HCT116 (cell line): ENCODE measurements around the gene QRICH1. TPM values are rescaled to one million over a fixed set of nuclear protein-coding genes. Genes with fewer than 3 reads are reported as not detected.

ENCODE experiments used
- ATAC-seq: fragments of 200-7000 bp; cut with Tn5 transposase; 2 replicates; pipeline ENCODE4 v1.9.1; 2020; ENCODE audit warnings: mild to moderate bottlenecking, moderate library complexity
- BruUV-seq: library from RNA; stranded (reverse); fragments of 400-500 nt; replicated peaks from 2 replicates; lab custom pipeline; 2021; lab: Mats Ljungman, UMichigan
- CTCF ChIA-PET: fragments of 300-600 bp; sonication (Branson Sonifier 250); formaldehyde crosslinking; loops from one replicate; lab custom pipeline; 2021; ENCODE audit warnings: antibody characterized with exemption; lab: Charles Lee
- POLR2A ChIA-PET: fragments of 300-600, 350-600 bp; sonication (Branson Sonifier 250); formaldehyde crosslinking; loops from one replicate; lab custom pipeline; 2021; ENCODE audit warnings: antibody characterized with exemption; lab: Charles Lee
- RAD21 ChIA-PET, 2 experiments: fragments of 300-600 bp; sonication (Branson Sonifier 250); formaldehyde crosslinking; loops; one replicate each; lab custom pipeline; 2023; ENCODE audit warnings: low total read pairs in 2 of 2; ENCODE audit not compliant: uncharacterized antibody in 2 of 2, unreplicated experiment in 2 of 2, low non-redundant PET in 1 of 2; lab: Charles Lee
- DNase-seq: peaks from one replicate; pipeline ENCODE4 v3.0.0-alpha.2; 2010; ENCODE audit warnings: low read depth, low spot score
- H2AFZ ChIP-seq: fragments of 200-600 bp; shearing (Covaris generic), sonication (generic); 2 replicates; pipeline ENCODE4 v1.6.1; 2017; ENCODE audit warnings: low read depth, mixed run types, mixed read lengths, antibody characterized with exemption, low read length; ENCODE audit not compliant: poor library complexity, severe bottlenecking
- H3K27ac ChIP-seq: 2 replicates; pipeline ENCODE4 v1.5.1; 2012; ENCODE audit warnings: low read depth, low read length
- H3K27me3 ChIP-seq: fragments of 200-600 bp; sonication (generic); 2 replicates; pipeline ENCODE4 v1.6.1; 2016; ENCODE audit warnings: mixed run types, low read length, mixed read lengths; ENCODE audit not compliant: insufficient read depth
- H3K36me3 ChIP-seq, 2 experiments: fragments of 200-500 bp in 1 of 2; fragments of 200-600 bp in 1 of 2; sonication (Bioruptor generic) in 1 of 2; sonication (generic) in 1 of 2; 2 replicates each; pipeline versions ENCODE4 v1.5.1 to v1.6.1; 2014 to 2016; ENCODE audit warnings: low read length in 2 of 2, inconsistent platforms in 1 of 2, mixed read lengths in 1 of 2, mixed run types in 1 of 2; ENCODE audit not compliant: insufficient read depth in 2 of 2, control insufficient read depth in 1 of 2
- H3K4me1 ChIP-seq, 2 experiments: fragments of 200-600 bp in 1 of 2; sonication (generic) in 1 of 2; 2 replicates each; pipeline versions ENCODE4 v1.5.1 to v1.6.1; 2012 to 2017; ENCODE audit warnings: low read length in 2 of 2, inconsistent platforms in 1 of 2, mild to moderate bottlenecking in 1 of 2, mixed read lengths in 1 of 2, mixed run types in 1 of 2, moderate library complexity in 1 of 2; ENCODE audit not compliant: insufficient read depth in 2 of 2, control insufficient read depth in 1 of 2
- H3K4me2 ChIP-seq: fragments of 200-600 bp; sonication (generic); 2 replicates; pipeline ENCODE4 v1.6.1; 2017; ENCODE audit warnings: mixed run types, low read length, mixed read lengths
- H3K4me3 ChIP-seq, 2 experiments: fragments of 200-600 bp in 1 of 2; sonication (generic) in 1 of 2; replicated peaks in 1 of 2; 2 replicates each; pipeline ENCODE4 v1.5.1; 2011 to 2016; ENCODE audit warnings: low read length in 2 of 2, control low read depth in 1 of 2, low read depth in 1 of 2, mild to moderate bottlenecking in 1 of 2, mixed read lengths in 1 of 2, mixed run types in 1 of 2
- H3K79me2 ChIP-seq: fragments of 200-600 bp; sonication (generic); 2 replicates; pipeline ENCODE4 v1.6.1; 2017; ENCODE audit warnings: mild to moderate bottlenecking, mixed run types, low read length, moderate library complexity, mixed read lengths; ENCODE audit not compliant: insufficient read depth
- H3K9ac ChIP-seq: fragments of 200-600 bp; sonication (generic); 2 replicates; pipeline ENCODE4 v1.6.1; 2016; ENCODE audit warnings: low read length, mixed read lengths
- H3K9me2 ChIP-seq: fragments of 200-600 bp; sonication (generic), shearing (Covaris generic); 2 replicates; pipeline ENCODE4 v1.6.1; 2017; ENCODE audit warnings: mixed run types, mild to moderate bottlenecking, moderate library complexity; ENCODE audit not compliant: insufficient read depth
- H3K9me3 ChIP-seq, 2 experiments: fragments of 200-500 bp in 1 of 2; fragments of 200-600 bp in 1 of 2; sonication (Bioruptor generic) in 1 of 2; sonication (generic) in 1 of 2; 2 replicates each; pipeline ENCODE4 v1.6.1; 2014 to 2017; ENCODE audit warnings: low read length in 2 of 2, mixed read lengths in 2 of 2, inconsistent platforms in 1 of 2, low read depth in 1 of 2, mild to moderate bottlenecking in 1 of 2, mixed run types in 1 of 2, moderate library complexity in 1 of 2; ENCODE audit not compliant: control insufficient read depth in 1 of 2, insufficient read depth in 1 of 2
- H4K20me1 ChIP-seq: fragments of 200-600 bp; sonication (generic), shearing (Covaris generic); 2 replicates; pipeline ENCODE4 v1.6.1; 2017; ENCODE audit warnings: mixed run types, mild to moderate bottlenecking, moderate library complexity; ENCODE audit not compliant: insufficient read depth
- CBX3 ChIP-seq: IDR thresholded peaks from 2 replicates; pipeline ENCODE4 v1.6.1; 2012; ENCODE audit warnings: low read depth
- CEBPB ChIP-seq: IDR thresholded peaks from 2 replicates; pipeline ENCODE4 v1.6.1; 2012; ENCODE audit warnings: low read depth
- EZH2 ChIP-seq: fragments of 200-600 bp; sonication (generic); IDR thresholded peaks from 2 replicates; pipeline ENCODE4 v1.6.1; 2017; ENCODE audit warnings: antibody characterized with exemption, mixed run types
- FOSL1 ChIP-seq: IDR thresholded peaks from 2 replicates; pipeline ENCODE4 v1.6.1; 2012; ENCODE audit warnings: low read depth
- MAX ChIP-seq: IDR thresholded peaks from 2 replicates; pipeline ENCODE4 v1.6.1; 2012
- POLR2A ChIP-seq: IDR thresholded peaks from 2 replicates; pipeline ENCODE4 v1.7.0; 2011; ENCODE audit warnings: borderline replicate concordance; ENCODE audit not compliant: insufficient read depth, insufficient read length; ENCODE audit errors: extremely low read depth
- RAD21 ChIP-seq: IDR thresholded peaks from 2 replicates; pipeline ENCODE4 v1.6.1; 2012; ENCODE audit warnings: low read depth, mild to moderate bottlenecking
- SP1 ChIP-seq: IDR thresholded peaks from 2 replicates; pipeline ENCODE4 v1.6.1; 2012; ENCODE audit warnings: low read depth
- ZFX ChIP-seq: fragments of 450-650 bp; IDR thresholded peaks from 2 replicates; pipeline ENCODE4 v1.6.1; 2017
- intact Hi-C: fragments of 100-400 bp; cut with micrococcal nuclease; formaldehyde crosslinking; loops from 2 replicates; pipeline ENCODE4 v1.10.0; 2022
- total RNA-seq: library from RNA; stranded (reverse); gene quantifications from one replicate; pipeline ENCODE4 v1.2.1, GENCODE V29; 2021; ENCODE audit not compliant: unreplicated experiment
- TF ChIP-seq, protein P1 (sequence below): IDR thresholded peaks from 2 replicates; pipeline ENCODE4 v1.6.1; 2012; ENCODE audit warnings: low read depth
- TF ChIP-seq, protein P2 (sequence below): IDR thresholded peaks from 2 replicates; pipeline ENCODE4 v1.6.1; 2011; ENCODE audit warnings: mild to moderate bottlenecking, low read length, moderate library complexity; ENCODE audit not compliant: insufficient replicate concordance; ENCODE audit errors: extremely low read depth

QRICH1 gene
- total RNA-seq, 1 experiment from 2014 or later = 105 TPM

DNA sequence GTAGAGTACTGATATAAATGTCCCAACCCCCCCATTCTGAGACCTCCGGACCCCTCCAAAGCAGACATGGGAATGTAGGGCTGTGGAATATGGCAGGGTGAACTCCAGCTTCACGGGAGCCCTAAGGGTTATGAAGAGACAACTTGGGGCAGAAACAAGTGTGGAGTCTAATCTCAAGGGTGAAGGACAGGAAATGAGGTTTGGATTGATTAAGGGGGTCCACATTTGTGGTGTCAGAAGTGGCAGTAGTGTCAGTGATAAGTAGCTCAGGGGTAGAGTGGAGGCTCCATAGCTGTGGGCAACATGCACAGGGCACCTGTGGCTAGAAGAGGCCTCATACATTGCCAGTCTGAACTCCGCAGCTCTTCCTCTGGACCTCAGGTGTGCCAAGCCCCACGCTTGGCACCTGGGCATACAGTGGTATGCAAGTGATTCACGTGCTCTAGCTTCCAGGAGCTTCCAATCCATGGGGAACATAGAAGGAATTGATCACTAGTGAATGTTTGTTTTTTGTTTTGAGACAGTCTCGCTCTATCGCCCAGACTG lies 108.0 kb downstream of the QRICH1 start:
- no peak for ATAC-seq
- ChIA-PET POLR2A (interaction anchor here (5.1 kb wide), 1 partner anchor 36 kb away, joined by 30 read pairs; the partner anchor contains the start of gene NDUFAF3), CTCF (no interaction called here), RAD21 (no interaction called here)
- Histone ChIP-seq H3K79me2 (peaks cover 19% of the 10 kb centered on the region), H3K36me3 (peaks cover 17 to 31% of the 10 kb centered on the region in 2 experiments), H3K4me2 (no peak overlapping the region), H3K9ac (no peak overlapping the region), H3K27me3 (no peaks in the 10 kb centered on the region), H3K4me1 (peaks cover 17% of the 10 kb centered on the region in 2 experiments), H3K4me3 (no peak overlapping the region), H3K9me3 (no peaks in the 10 kb centered on the region), H2AFZ (no peak overlapping the region), H3K9me2 (no peaks in the 10 kb centered on the region), H3K27ac (no peak overlapping the region), H4K20me1 (no peaks in the 10 kb centered on the region)
- TF ChIP-seq FOSL1 = no peak
- TF ChIP-seq, protein P1, sequence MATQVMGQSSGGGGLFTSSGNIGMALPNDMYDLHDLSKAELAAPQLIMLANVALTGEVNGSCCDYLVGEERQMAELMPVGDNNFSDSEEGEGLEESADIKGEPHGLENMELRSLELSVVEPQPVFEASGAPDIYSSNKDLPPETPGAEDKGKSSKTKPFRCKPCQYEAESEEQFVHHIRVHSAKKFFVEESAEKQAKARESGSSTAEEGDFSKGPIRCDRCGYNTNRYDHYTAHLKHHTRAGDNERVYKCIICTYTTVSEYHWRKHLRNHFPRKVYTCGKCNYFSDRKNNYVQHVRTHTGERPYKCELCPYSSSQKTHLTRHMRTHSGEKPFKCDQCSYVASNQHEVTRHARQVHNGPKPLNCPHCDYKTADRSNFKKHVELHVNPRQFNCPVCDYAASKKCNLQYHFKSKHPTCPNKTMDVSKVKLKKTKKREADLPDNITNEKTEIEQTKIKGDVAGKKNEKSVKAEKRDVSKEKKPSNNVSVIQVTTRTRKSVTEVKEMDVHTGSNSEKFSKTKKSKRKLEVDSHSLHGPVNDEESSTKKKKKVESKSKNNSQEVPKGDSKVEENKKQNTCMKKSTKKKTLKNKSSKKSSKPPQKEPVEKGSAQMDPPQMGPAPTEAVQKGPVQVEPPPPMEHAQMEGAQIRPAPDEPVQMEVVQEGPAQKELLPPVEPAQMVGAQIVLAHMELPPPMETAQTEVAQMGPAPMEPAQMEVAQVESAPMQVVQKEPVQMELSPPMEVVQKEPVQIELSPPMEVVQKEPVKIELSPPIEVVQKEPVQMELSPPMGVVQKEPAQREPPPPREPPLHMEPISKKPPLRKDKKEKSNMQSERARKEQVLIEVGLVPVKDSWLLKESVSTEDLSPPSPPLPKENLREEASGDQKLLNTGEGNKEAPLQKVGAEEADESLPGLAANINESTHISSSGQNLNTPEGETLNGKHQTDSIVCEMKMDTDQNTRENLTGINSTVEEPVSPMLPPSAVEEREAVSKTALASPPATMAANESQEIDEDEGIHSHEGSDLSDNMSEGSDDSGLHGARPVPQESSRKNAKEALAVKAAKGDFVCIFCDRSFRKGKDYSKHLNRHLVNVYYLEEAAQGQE = no peak
- no peak for TF ChIP-seq POLR2A
- no peak for TF ChIP-seq EZH2
- TF ChIP-seq, protein P2, sequence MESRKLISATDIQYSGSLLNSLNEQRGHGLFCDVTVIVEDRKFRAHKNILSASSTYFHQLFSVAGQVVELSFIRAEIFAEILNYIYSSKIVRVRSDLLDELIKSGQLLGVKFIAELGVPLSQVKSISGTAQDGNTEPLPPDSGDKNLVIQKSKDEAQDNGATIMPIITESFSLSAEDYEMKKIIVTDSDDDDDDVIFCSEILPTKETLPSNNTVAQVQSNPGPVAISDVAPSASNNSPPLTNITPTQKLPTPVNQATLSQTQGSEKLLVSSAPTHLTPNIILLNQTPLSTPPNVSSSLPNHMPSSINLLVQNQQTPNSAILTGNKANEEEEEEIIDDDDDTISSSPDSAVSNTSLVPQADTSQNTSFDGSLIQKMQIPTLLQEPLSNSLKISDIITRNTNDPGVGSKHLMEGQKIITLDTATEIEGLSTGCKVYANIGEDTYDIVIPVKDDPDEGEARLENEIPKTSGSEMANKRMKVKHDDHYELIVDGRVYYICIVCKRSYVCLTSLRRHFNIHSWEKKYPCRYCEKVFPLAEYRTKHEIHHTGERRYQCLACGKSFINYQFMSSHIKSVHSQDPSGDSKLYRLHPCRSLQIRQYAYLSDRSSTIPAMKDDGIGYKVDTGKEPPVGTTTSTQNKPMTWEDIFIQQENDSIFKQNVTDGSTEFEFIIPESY = no peak
- TF ChIP-seq SP1 = no peak
- no peak for TF ChIP-seq CEBPB
- TF ChIP-seq CBX3 = no peak
- no peak for TF ChIP-seq MAX
- TF ChIP-seq ZFX = no peak
- TF ChIP-seq RAD21 = no peak
- BruUV-seq = no TSS peak
- intact Hi-C loops = no loop called here
- DNase-seq = no peak
